Esophagus (tissue), 2 donors: ENCODE measurements around the gene CBY2. TPM values are rescaled to one million over a fixed set of nuclear protein-coding genes. Genes with fewer than 3 reads are reported as not detected.
"Not testable (repeated sequence)": the region's sequence is repeated elsewhere in the genome, so short reads cannot be mapped to it uniquely, and the experiment has no call there.

Experiments
- H3K27ac ChIP-seq, 2 donors: one replicate each; pipeline ENCODE4 v1.5.1; 2013; ENCODE audit warnings: low read depth in 2 of 2, mild to moderate bottlenecking in 2 of 2, inconsistent platforms in 1 of 2, low read length in 1 of 2, moderate library complexity in 1 of 2
- H3K27me3 ChIP-seq, 2 donors: one replicate each; pipeline ENCODE4 v1.6.1; 2013; ENCODE audit warnings: low read length in 2 of 2, control low read depth in 1 of 2, mild to moderate bottlenecking in 1 of 2; ENCODE audit not compliant: insufficient read depth in 2 of 2, control insufficient read depth in 1 of 2
- H3K36me3 ChIP-seq, 2 donors: one replicate each; pipeline ENCODE4 v1.6.1; 2013; ENCODE audit warnings: low read length in 1 of 2; ENCODE audit not compliant: control insufficient read depth in 2 of 2, insufficient read depth in 2 of 2
- H3K4me1 ChIP-seq, 2 donors: one replicate each; pipeline ENCODE4 v1.6.1; 2013; ENCODE audit warnings: low read length in 1 of 2; ENCODE audit not compliant: control insufficient read depth in 2 of 2, insufficient read depth in 2 of 2
- H3K4me3 ChIP-seq, 2 donors: one replicate each; pipeline ENCODE4 v1.5.1; 2013; ENCODE audit warnings: low read length in 2 of 2, mild to moderate bottlenecking in 2 of 2, low read depth in 1 of 2, moderate library complexity in 1 of 2
- H3K9me3 ChIP-seq, 2 donors: one replicate each; pipeline ENCODE4 v1.6.1; 2013; ENCODE audit warnings: mild to moderate bottlenecking in 2 of 2, low read depth in 1 of 2, low read length in 1 of 2, moderate library complexity in 1 of 2; ENCODE audit not compliant: control insufficient read depth in 2 of 2, insufficient read depth in 1 of 2
- WGBS, 2 donors: extraction: QIAGEN DNeasy Blood & Tissue Kit; methylation state at CpG; one replicate each; pipeline ENCODE4 v1.1.7; 2013; 5-methylcytosine and 5-hydroxymethylcytosine counted together
- polyA plus RNA-seq, 2 donors: library from polyadenylated mRNA; stranded (reverse); fragments of 200-250 nt; gene quantifications; one replicate each; pipeline ENCODE4 v1.2.3, GENCODE V29; 2013
- donor health status: healthy with polysubstance abuse.
- donor health status: Bipolar disorder and iron deficiency.

CBY2 gene
- polyA plus RNA-seq, 2 donors: not detected

DNA sequence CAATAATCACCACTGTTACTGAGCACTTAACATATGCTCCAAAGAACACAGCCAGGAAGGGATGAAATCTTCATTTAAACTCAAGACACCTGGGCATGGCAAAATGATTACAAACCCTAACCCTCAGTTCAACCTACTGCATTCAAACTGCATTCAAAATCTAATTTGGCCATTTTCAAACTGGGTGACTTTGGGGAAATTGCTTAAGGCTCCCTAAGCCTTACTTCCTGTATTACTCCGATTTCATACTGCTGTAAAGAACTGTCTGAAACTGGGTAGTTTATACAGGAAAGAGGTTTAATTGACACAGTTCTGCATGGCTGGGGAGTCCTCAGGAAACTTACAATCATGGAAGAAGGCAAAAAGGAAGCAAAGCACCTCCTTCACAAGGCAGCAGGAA is 50.4 kb downstream of the CBY2 start:
- H3K36me3 ChIP-seq: no peaks in the 10 kb centered on the region
- no peak overlapping the region for H3K4me3 ChIP-seq
- no peak overlapping the region for H3K27ac ChIP-seq
- no peaks in the 10 kb centered on the region for H3K9me3 ChIP-seq
- H3K27me3 ChIP-seq: peaks cover 0 to 2% of the 10 kb centered on the region in 2 donors
- no peaks in the 10 kb centered on the region for H3K4me1 ChIP-seq
- WGBS, 2 donors: 64 to 89% methylated on average over 1 of the region's 1 CpG

DNA sequence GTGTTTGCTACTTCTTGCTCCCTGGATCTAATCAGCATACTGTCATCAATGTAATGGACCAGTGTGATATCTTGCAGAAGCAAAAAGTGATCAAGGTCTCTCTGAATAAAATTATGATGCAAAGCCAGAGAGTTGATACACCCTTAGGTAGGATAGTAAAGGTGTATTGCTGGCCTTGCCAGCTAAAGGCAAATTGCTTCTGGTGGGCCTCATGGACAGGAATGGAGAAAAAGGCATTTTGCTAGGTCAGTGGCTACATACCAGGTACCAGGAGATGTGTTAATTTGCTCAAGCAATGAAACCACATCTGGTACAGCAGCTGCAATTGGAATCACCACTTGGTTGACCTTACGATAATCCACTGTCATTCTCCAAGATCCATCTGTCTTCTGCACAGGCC is 54.4 kb downstream of the CBY2 start:
- 95 to 97% methylated on average over 1 of the region's 1 CpG for WGBS, 2 donors
- not testable (repeated sequence) for H3K4me1 ChIP-seq, H3K36me3 ChIP-seq, H3K27ac ChIP-seq, H3K9me3 ChIP-seq, H3K4me3 ChIP-seq, H3K27me3 ChIP-seq

DNA sequence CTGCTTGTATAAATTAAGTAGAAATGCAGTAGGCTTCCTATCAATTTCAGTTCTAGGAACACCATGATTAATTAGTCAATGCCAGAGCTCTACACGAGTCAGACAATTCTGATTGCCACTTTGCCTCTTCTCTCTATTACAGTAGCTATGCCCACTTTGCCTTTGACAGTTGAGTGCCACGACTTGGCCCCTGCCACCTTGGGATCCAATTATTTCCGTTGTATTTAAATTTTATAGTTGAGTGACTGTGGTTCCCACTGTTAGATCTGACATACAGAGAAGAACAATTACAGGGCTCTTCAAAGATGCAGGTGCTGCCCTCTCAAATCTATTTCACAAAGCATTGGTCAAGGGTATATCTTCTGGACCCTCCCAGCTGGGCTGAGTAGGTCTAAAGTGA is 55.5 kb downstream of the CBY2 start:
- not testable (repeated sequence) for H3K27me3 ChIP-seq, H3K36me3 ChIP-seq, H3K27ac ChIP-seq, H3K9me3 ChIP-seq, H3K4me3 ChIP-seq, H3K4me1 ChIP-seq
- 72 to 73% methylated on average over 3 of the region's 3 CpGs for WGBS, 2 donors

DNA sequence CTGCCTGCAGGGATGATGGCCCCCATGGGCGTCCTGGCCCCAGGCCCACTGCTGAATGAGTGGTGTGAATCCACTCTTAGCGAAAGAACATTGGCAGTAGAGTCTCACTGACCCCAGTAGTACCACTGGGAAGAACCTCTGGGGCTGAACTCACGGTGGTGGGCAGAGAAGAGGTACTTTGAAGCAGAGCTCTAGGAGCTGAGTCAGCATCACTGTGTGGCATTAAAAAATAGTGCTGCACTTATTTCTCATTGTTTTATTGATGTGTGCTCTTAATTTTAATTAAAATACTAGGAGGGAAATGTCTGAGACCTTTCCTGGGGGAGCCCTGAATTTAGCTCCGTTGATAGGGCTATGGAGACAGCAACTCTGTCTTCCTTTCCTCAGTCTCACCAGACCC is 61.3 kb downstream of the CBY2 start:
- H3K9me3 ChIP-seq: peaks cover 0 to 3% of the 10 kb centered on the region in 2 donors
- H3K27me3 ChIP-seq: no peaks in the 10 kb centered on the region
- no peak overlapping the region for H3K27ac ChIP-seq
- H3K4me1 ChIP-seq: no peaks in the 10 kb centered on the region
- no peak overlapping the region for H3K4me3 ChIP-seq
- WGBS, 2 donors: 82 to 84% methylated on average over 4 of the region's 4 CpGs
- no peaks in the 10 kb centered on the region for H3K36me3 ChIP-seq

Other genes with a start within 250 kb of the CBY2 start
- 10 to 100 TPM in 1 of 2 donors, 1 to 10 TPM in 1; 9.2 to 25.0 TPM for gene COG3, start 237.4 kb upstream of the CBY2 start, polyA plus RNA-seq
- gene ERICH6B, start 86.6 kb upstream of the CBY2 start, polyA plus RNA-seq: not detected
- under 1 TPM; 0.01 to 0.02 TPM for gene SIAH3, start 149.4 kb downstream of the CBY2 start, polyA plus RNA-seq